Measurements from ENCODE around the gene CMTM6. TPM values are rescaled to one million over a fixed set of nuclear protein-coding genes. Genes with fewer than 3 reads are reported as not detected.

CMTM6 gene
- total and polyA plus RNA-seq, 10 of the 15 experiments (the other 5 are each of a cell fraction or from before 2014, with no cell fraction given): 27.1 to 97.3 (median 61.4) TPM

DNA sequence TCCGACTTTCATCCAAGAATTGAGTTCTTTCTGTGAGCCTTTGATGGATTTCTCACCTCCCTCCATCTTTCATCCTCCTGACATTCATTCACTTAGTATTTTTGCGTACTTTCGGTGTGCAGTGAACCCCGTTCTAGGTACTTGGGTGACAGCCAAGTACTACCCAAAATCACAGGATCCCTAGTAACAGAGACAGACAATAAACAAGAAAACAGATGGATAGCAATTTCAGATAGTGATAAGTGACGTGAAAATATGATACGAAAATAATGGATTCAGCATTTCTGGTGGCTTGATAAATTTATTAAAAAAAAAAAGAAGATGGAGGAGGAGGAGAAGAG, 264 bp upstream of the CMTM6 start:
- POLR2A ChIA-PET: interaction anchor here (1.1 kb wide), 1 partner anchor 83 kb away, joined by 3 read pairs; no protein-coding TSS in a partner anchor
- WGBS (ENCODE audit: insufficient coverage, insufficient replicate concordance, low lambda C conversion rate, missing lambda C conversion rate): 0% methylated on average over 6 of the region's 6 CpGs
- no TSS peak for BruUV-seq (replicated peaks)
- peaks cover 16% of the 10 kb centered on the region for H3K79me2 ChIP-seq (ENCODE audit: control insufficient read depth, insufficient read depth, low read length)
- SMC1A ChIA-PET (ENCODE audit: uncharacterized antibody, unreplicated experiment): interaction anchor here (0.6 to 6.0 kb wide), 7 partner anchors 9 to 185 kb away, joined by 3 to 61 read pairs (median 5); no protein-coding TSS in a partner anchor
- TF ChIP-seq RBBP5 (conservative IDR thresholded peaks at IDR 0.05) (no peak), SMAD1 (IDR thresholded peaks at IDR 0.05; ENCODE audit: low read depth, partially characterized antibody) (peak; percentile 38)
- H3K4me3 ChIP-seq: peak overlapping the region; percentile 88
- no peaks in the 10 kb centered on the region for H3K9me3 ChIP-seq (replicated peaks; ENCODE audit: control insufficient read depth, insufficient read depth, low read length)
- CTCF ChIA-PET: interaction anchor here (0.7 to 2.6 kb wide), 4 partner anchors 11 to 66 kb away, joined by 3 to 13 read pairs (median 4); no protein-coding TSS in a partner anchor
- in situ Hi-C loops (cut with MboI) (loop anchor here (10.0 kb wide), 2 partner anchors 432 to 582 kb away; no protein-coding TSS in a partner anchor), intact Hi-C loops (cut with micrococcal nuclease; ENCODE audit: unreplicated experiment) (loop anchor here (5.0 kb wide), 1 partner anchor 81 kb away; no protein-coding TSS in a partner anchor)
- RAD21 ChIA-PET (ENCODE audit: unreplicated experiment): interaction anchor here (0.9 to 2.2 kb wide), 9 partner anchors 9 to 128 kb away, joined by 3 to 7 read pairs (median 4); partner anchors contain the start of gene DYNC1LI1
- H2AFZ ChIP-seq (ENCODE audit: control insufficient read depth, low read depth, low read length): peak overlapping the region; percentile 98
- 0 out of 2 replicates have a peak overlapping the region, but pooled peaks have one; percentile 21 for H3K9ac ChIP-seq (ENCODE audit: control insufficient read depth, insufficient read depth, low read length)
- no peak overlapping the region for H3K27ac ChIP-seq (ENCODE audit: control insufficient read depth, insufficient read depth)
- H3K27me3 ChIP-seq (replicated peaks in 1 of 2; ENCODE audit: control insufficient read depth in 2 of 2, insufficient read depth in 2 of 2, low read length in 1 of 2): no peaks in the 10 kb centered on the region
- H3K4me1 ChIP-seq (ENCODE audit: control insufficient read depth, insufficient read depth, low read length): peaks cover 1% of the 10 kb centered on the region; the same call in 1 of the 2 replicates
- H3K4me2 ChIP-seq (ENCODE audit: control insufficient read depth, insufficient read depth): peak overlapping the region; percentile 84
- DNase-seq (ENCODE audit: low read depth, low spot score) (no peak), FAIRE-seq (no peak), ATAC-seq (peak; percentile 1; the same call in 2 of the 3 replicates)
- H3K36me3 ChIP-seq (ENCODE audit: control insufficient read depth in 2 of 2, insufficient read depth in 2 of 2, low read length in 1 of 2): no peaks in the 10 kb centered on the region
- H4K20me1 ChIP-seq (ENCODE audit: control insufficient read depth, insufficient read depth): no peaks in the 10 kb centered on the region

DNA sequence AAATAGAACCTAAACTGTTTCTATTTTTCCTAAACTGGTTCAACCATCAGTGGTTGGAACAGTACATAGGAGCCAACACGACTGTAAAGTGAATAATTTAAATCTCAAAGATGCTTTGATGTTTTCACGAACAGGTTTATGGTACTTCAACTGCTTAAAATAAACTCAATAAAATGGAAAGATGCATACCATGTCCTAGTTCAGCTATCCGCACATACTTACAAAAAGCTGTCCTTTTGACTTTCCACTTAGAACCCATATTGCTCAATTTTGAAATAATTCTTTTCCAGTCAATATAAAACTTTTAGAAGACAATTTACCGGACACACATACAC, 902 bp downstream of the CMTM6 start:
- intact Hi-C loops (cut with micrococcal nuclease; ENCODE audit: unreplicated experiment) (loop anchor here (5.0 kb wide), 1 partner anchor 79 kb away; no protein-coding TSS in a partner anchor), in situ Hi-C loops (cut with MboI) (loop anchor here (10.0 kb wide), 2 partner anchors 433 to 583 kb away; no protein-coding TSS in a partner anchor)
- Histone ChIP-seq H3K4me2 (ENCODE audit: control insufficient read depth, insufficient read depth) (peak overlapping the region; percentile 97), H2AFZ (ENCODE audit: control insufficient read depth, low read depth, low read length) (peak overlapping the region; percentile 89), H3K9me3 (replicated peaks; ENCODE audit: control insufficient read depth, insufficient read depth, low read length) (no peaks in the 10 kb centered on the region), H3K27me3 (replicated peaks in 1 of 2; ENCODE audit: control insufficient read depth in 2 of 2, insufficient read depth in 2 of 2, low read length in 1 of 2) (no peaks in the 10 kb centered on the region), H3K36me3 (ENCODE audit: control insufficient read depth in 2 of 2, insufficient read depth in 2 of 2, low read length in 1 of 2) (no peaks in the 10 kb centered on the region), H3K79me2 (ENCODE audit: control insufficient read depth, insufficient read depth, low read length) (peaks cover 16% of the 10 kb centered on the region), H4K20me1 (ENCODE audit: control insufficient read depth, insufficient read depth) (no peaks in the 10 kb centered on the region), H3K4me3 (peak overlapping the region; percentile 88), H3K4me1 (ENCODE audit: control insufficient read depth, insufficient read depth, low read length) (peaks cover 4% of the 10 kb centered on the region; the same call in 1 of the 2 replicates), H3K27ac (ENCODE audit: control insufficient read depth, insufficient read depth) (peak overlapping the region; percentile 78), H3K9ac (ENCODE audit: control insufficient read depth, insufficient read depth, low read length) (peak overlapping the region; percentile 83)
- DNase-seq (ENCODE audit: low read depth, low spot score): no peak
- WGBS (ENCODE audit: insufficient coverage, insufficient replicate concordance, low lambda C conversion rate, missing lambda C conversion rate): 0% methylated on average over 4 of the region's 4 CpGs
- ChIA-PET CTCF (interaction anchor here (0.6 to 2.6 kb wide), 8 partner anchors 8 to 427 kb away, joined by 3 to 13 read pairs (median 4); no protein-coding TSS in a partner anchor), SMC1A (ENCODE audit: uncharacterized antibody, unreplicated experiment) (interaction anchor here (0.9 to 6.0 kb wide), 19 partner anchors 9 to 282 kb away, joined by 3 to 61 read pairs (median 4); no protein-coding TSS in a partner anchor), POLR2A (interaction anchor here (0.6 to 1.3 kb wide), 7 partner anchors 14 to 131 kb away, joined by 3 to 8 read pairs (median 4); no protein-coding TSS in a partner anchor), RAD21 (ENCODE audit: unreplicated experiment) (interaction anchor here (0.6 to 3.3 kb wide), 17 partner anchors 8 to 1190 kb away, joined by 3 to 27 read pairs (median 4); partner anchors contain the start of genes CMTM7 and DYNC1LI1)
- no peak; the same call in 1 of the 3 replicates for ATAC-seq
- no peak for FAIRE-seq
- no TSS peak for BruUV-seq (replicated peaks)
- TF ChIP-seq, protein P1, sequence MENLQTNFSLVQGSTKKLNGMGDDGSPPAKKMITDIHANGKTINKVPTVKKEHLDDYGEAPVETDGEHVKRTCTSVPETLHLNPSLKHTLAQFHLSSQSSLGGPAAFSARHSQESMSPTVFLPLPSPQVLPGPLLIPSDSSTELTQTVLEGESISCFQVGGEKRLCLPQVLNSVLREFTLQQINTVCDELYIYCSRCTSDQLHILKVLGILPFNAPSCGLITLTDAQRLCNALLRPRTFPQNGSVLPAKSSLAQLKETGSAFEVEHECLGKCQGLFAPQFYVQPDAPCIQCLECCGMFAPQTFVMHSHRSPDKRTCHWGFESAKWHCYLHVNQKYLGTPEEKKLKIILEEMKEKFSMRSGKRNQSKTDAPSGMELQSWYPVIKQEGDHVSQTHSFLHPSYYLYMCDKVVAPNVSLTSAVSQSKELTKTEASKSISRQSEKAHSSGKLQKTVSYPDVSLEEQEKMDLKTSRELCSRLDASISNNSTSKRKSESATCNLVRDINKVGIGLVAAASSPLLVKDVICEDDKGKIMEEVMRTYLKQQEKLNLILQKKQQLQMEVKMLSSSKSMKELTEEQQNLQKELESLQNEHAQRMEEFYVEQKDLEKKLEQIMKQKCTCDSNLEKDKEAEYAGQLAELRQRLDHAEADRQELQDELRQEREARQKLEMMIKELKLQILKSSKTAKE (IDR thresholded peaks at IDR 0.05; ENCODE audit: low read depth, poor library complexity, severe bottlenecking): no peak
- TF ChIP-seq JUNB (IDR thresholded peaks at IDR 0.05) (no peak), NFIC (IDR thresholded peaks at IDR 0.05; ENCODE audit: low read depth, low read length) (no peak)
- TF ChIP-seq, protein P2, sequence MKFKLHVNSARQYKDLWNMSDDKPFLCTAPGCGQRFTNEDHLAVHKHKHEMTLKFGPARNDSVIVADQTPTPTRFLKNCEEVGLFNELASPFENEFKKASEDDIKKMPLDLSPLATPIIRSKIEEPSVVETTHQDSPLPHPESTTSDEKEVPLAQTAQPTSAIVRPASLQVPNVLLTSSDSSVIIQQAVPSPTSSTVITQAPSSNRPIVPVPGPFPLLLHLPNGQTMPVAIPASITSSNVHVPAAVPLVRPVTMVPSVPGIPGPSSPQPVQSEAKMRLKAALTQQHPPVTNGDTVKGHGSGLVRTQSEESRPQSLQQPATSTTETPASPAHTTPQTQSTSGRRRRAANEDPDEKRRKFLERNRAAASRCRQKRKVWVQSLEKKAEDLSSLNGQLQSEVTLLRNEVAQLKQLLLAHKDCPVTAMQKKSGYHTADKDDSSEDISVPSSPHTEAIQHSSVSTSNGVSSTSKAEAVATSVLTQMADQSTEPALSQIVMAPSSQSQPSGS (IDR thresholded peaks at IDR 0.05; ENCODE audit: low read length): 0 out of 2 replicates have a peak, but pooled peaks have one; percentile 3

All from GM12878 (cell line).